Calu3 (cell line): ENCODE measurements around the gene UHRF2. TPM values are rescaled to one million over a fixed set of nuclear protein-coding genes. Genes with fewer than 3 reads are reported as not detected.

Source experiments
- BruUV-seq: library from RNA; stranded (reverse); fragments of 400-500 nt; replicated peaks from 2 replicates; lab custom pipeline; 2021; lab: Mats Ljungman, UMichigan
- CTCF ChIA-PET: fragments of 300-600 bp; sonication (Branson Sonifier 250); formaldehyde crosslinking; loops from one replicate; lab custom pipeline; 2022; ENCODE audit warnings: antibody characterized with exemption; lab: Charles Lee
- DNase-seq: peaks from one replicate; pipeline ENCODE4 v3.0.0; 2022
- H3K27ac Mint-ChIP-seq: one replicate; pipeline ENCODE4 v1.8.0; 2022; ENCODE audit warnings: mixed read lengths; ENCODE audit not compliant: unreplicated experiment
- H3K27me3 Mint-ChIP-seq: one replicate; pipeline ENCODE4 v1.8.0; 2022; ENCODE audit warnings: mixed read lengths; ENCODE audit not compliant: unreplicated experiment
- H3K36me3 Mint-ChIP-seq: one replicate; pipeline ENCODE4 v1.8.0; 2022; ENCODE audit warnings: mild to moderate bottlenecking, moderate library complexity, mixed read lengths; ENCODE audit not compliant: insufficient read depth, unreplicated experiment
- H3K4me1 Mint-ChIP-seq: one replicate; pipeline ENCODE4 v1.8.0; 2022; ENCODE audit warnings: mild to moderate bottlenecking, low read depth, mixed read lengths; ENCODE audit not compliant: unreplicated experiment
- H3K4me3 Mint-ChIP-seq: one replicate; pipeline ENCODE4 v1.8.0; 2022; ENCODE audit warnings: mild to moderate bottlenecking, low read depth, moderate library complexity, mixed read lengths; ENCODE audit not compliant: unreplicated experiment
- H3K9me3 Mint-ChIP-seq: one replicate; pipeline ENCODE4 v1.8.0; 2022; ENCODE audit warnings: low read depth, mixed read lengths; ENCODE audit not compliant: unreplicated experiment
- intact Hi-C: fragments of 100-400 bp; cut with micrococcal nuclease; formaldehyde crosslinking; loops from one replicate; pipeline ENCODE4 v1.10.0; 2022; ENCODE audit not compliant: unreplicated experiment
- total RNA-seq: library from RNA; stranded (reverse); gene quantifications from 2 replicates; pipeline ENCODE4 v1.2.3, GENCODE V29; 2022
- TF ChIP-seq, protein P1 (sequence below): fragments of 200-600 bp; IDR thresholded peaks from one replicate; pipeline ENCODE4 v1.8.0; 2022; ENCODE audit warnings: antibody characterized with exemption; ENCODE audit not compliant: unreplicated experiment

The UHRF2 gene
- total RNA-seq, 1 experiment from 2014 or later: 38.4 TPM

- no TSS peak for BruUV-seq
- CTCF ChIA-PET: no interaction called here
- Mint-ChIP-seq H3K27me3 (no peaks in the 10 kb centered on the region), H3K4me3 (no peak overlapping the region), H3K4me1 (peaks cover 8% of the 10 kb centered on the region), H3K36me3 (peaks cover 4% of the 10 kb centered on the region), H3K9me3 (peaks cover 5% of the 10 kb centered on the region), H3K27ac (no peak overlapping the region)
- no peak for DNase-seq
- intact Hi-C loops: no loop called here
- TF ChIP-seq, protein P1, sequence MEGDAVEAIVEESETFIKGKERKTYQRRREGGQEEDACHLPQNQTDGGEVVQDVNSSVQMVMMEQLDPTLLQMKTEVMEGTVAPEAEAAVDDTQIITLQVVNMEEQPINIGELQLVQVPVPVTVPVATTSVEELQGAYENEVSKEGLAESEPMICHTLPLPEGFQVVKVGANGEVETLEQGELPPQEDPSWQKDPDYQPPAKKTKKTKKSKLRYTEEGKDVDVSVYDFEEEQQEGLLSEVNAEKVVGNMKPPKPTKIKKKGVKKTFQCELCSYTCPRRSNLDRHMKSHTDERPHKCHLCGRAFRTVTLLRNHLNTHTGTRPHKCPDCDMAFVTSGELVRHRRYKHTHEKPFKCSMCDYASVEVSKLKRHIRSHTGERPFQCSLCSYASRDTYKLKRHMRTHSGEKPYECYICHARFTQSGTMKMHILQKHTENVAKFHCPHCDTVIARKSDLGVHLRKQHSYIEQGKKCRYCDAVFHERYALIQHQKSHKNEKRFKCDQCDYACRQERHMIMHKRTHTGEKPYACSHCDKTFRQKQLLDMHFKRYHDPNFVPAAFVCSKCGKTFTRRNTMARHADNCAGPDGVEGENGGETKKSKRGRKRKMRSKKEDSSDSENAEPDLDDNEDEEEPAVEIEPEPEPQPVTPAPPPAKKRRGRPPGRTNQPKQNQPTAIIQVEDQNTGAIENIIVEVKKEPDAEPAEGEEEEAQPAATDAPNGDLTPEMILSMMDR: no peak
These were observed 46.7 kb downstream of the UHRF2 start for GRCh38 chr9:6459718-6460117.

- CTCF ChIA-PET: no interaction called here
These were observed 47.3 kb downstream of the UHRF2 start for GRCh38 chr9:6460189-6460768.

GRCh38 chr9:6461619-6462018 is 48.6 kb downstream of the UHRF2 start:
- Mint-ChIP-seq H3K27ac (no peak overlapping the region), H3K27me3 (no peaks in the 10 kb centered on the region), H3K36me3 (peaks cover 4% of the 10 kb centered on the region), H3K4me3 (no peak overlapping the region), H3K4me1 (peaks cover 8% of the 10 kb centered on the region), H3K9me3 (peaks cover 5% of the 10 kb centered on the region)
- TF ChIP-seq, protein P1: no peak
- CTCF ChIA-PET: no interaction called here
- intact Hi-C loops: no loop called here
- DNase-seq: no peak
- no TSS peak for BruUV-seq

More at GRCh38 chr9:6460189-6460768, 47.3 kb downstream of the UHRF2 start:
- BruUV-seq: no TSS peak
- Mint-ChIP-seq H3K27ac (no peak overlapping the region), H3K4me1 (peaks cover 8% of the 10 kb centered on the region), H3K27me3 (no peaks in the 10 kb centered on the region), H3K4me3 (no peak overlapping the region), H3K9me3 (peaks cover 5% of the 10 kb centered on the region), H3K36me3 (peaks cover 4% of the 10 kb centered on the region)
- DNase-seq: no peak
- intact Hi-C loops: no loop called here
- TF ChIP-seq, protein P1: no peak

GRCh38 chr9:6467006-6467625 is 54.1 kb downstream of the UHRF2 start:
- CTCF ChIA-PET: no interaction called here
- Mint-ChIP-seq H3K27ac (no peak overlapping the region), H3K4me1 (no peaks in the 10 kb centered on the region), H3K9me3 (no peaks in the 10 kb centered on the region), H3K36me3 (peaks cover 4% of the 10 kb centered on the region), H3K4me3 (no peak overlapping the region), H3K27me3 (no peaks in the 10 kb centered on the region)
- BruUV-seq: no TSS peak
- DNase-seq: no peak
- TF ChIP-seq, protein P1: no peak
- intact Hi-C loops: no loop called here
